Hepatic stellate cell (primary cell): ENCODE results near the gene DOCK2.

Experiments used
- DNase-seq: peaks from one replicate; pipeline ENCODE4 v3.0.0; 2011; ENCODE audit warnings: low spot score

DOCK2 gene

GRCh38 chr5:170126626-170127025, 489.6 kb downstream of the DOCK2 start:
- DNase-seq, result no peak

GRCh38 chr5:170131235-170131634, 494.2 kb downstream of the DOCK2 start:
- no peak for DNase-seq

DNA sequence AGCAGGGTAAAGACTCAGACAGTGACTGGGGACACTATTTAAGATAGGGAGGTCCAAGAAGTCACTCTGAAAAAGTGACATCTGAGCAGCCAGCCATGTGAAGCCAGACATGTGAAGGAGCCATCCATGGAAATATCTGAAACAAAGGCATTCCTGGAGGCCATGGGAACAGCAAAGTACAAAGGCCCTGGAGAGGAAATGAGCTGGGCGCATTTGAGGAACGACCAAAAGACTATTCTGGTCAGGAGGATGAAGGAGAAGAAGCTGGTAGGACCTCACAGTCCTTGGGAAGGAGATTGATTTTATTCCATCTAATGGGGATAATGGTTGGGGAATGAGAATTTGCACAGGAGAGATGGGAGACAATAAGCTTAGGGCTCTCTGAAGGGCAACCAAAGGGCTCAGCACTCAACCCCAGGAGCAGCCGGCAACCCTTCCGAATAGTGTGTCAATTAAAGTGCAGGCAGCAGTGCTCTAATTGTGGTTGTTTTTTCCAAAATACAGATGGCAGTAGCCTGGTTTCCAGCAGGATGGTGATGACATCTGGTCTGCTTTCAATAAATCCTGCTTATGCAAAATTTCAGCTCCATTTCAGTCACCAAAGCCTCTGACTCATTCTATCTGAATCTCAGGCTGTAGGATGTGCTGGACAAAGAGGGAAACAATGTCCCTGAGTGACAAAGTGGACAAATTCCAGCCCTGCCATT, 495.3 kb downstream of the DOCK2 start:
- peak; percentile 24 for DNase-seq
